ENCODE data around the gene CDKL1.
"Not testable (repeated sequence)": the region's sequence is repeated elsewhere in the genome, so short reads cannot be mapped to it uniquely, and the experiment has no call there.

Gene CDKL1

GRCh38 chr14:50363714-50364111 is 33.0 kb downstream of the CDKL1 start:
- TF ChIP-seq CTCF (conservative IDR thresholded peaks at IDR 0.05), result no peak
- H3K27ac ChIP-seq, result no peak overlapping the region

GRCh38 chr14:50362764-50363713 is 33.6 kb downstream of the CDKL1 start:
- no peak overlapping the region for H3K27ac ChIP-seq
- TF ChIP-seq CTCF (conservative IDR thresholded peaks at IDR 0.05), result no peak

- not testable (repeated sequence) for H3K27ac ChIP-seq
Measured at GRCh38 chr14:50361473-50362403, 34.9 kb downstream of the CDKL1 start.

GRCh38 chr14:50360851-50361250 is 35.8 kb downstream of the CDKL1 start:
- no peak for TF ChIP-seq CTCF (conservative IDR thresholded peaks at IDR 0.05)
- peak overlapping the region; percentile 46; the same call in 1 of the 2 replicates for H3K27ac ChIP-seq

- H3K27ac ChIP-seq, result peak overlapping the region; percentile 46
- TF ChIP-seq CTCF (conservative IDR thresholded peaks at IDR 0.05), result no peak
Measured at GRCh38 chr14:50360093-50360492, 36.6 kb downstream of the CDKL1 start.

- peak overlapping the region; percentile 46 for H3K27ac ChIP-seq
- TF ChIP-seq CTCF (conservative IDR thresholded peaks at IDR 0.05), result no peak
Measured at GRCh38 chr14:50359631-50360030, 37.0 kb downstream of the CDKL1 start.

GRCh38 chr14:50357753-50358395 is 38.8 kb downstream of the CDKL1 start:
- no peak for TF ChIP-seq CTCF (conservative IDR thresholded peaks at IDR 0.05)
- peak overlapping the region; percentile 46; the same call in 1 of the 2 replicates for H3K27ac ChIP-seq

All from VCaP (cell line).